COR-L47 (cell line): ENCODE results near the gene FAM161B.
"Not testable (repeated sequence)": the region's sequence is repeated elsewhere in the genome, so short reads cannot be mapped to it uniquely, and the experiment has no call there.

Experiments
- DNase-seq: peaks from one replicate; lab custom pipeline; 2025; lab: John Stamatoyannopoulos, UW

Gene FAM161B

DNA sequence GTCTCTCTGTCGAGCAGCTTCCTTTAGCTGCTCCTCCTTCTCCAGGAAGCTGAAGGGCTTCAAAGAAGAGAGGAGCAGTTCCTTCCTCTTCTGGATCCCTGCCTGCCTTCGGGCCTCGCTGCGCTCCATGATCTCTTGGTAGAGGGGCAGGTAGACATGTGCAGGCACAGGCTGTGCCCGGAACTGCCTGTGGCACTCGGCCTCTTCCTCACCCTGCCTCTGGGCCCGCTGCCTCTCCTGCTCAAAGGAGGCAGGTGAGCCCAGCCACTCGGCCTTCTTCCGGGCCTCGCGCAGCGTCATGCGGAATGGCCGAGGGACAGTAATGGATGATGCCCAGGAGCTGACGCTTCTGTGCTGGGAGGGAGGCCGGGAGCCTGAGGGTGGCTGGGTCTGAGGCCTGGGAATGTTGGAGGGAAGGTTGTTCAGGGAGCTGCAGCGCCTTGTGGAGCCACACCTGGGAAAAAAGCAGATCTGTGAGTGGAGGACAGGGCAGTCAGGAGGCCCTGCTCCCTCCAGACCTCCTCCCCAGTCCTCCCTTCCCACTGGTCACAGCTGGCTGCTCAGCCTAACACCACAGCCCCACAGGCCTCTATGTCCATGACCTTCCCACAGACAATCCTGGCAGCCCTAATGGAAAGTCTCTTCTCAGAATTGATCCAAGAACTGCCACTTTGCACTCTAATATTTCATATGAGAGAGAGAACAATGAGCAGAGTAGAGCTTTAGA, 5.3 kb downstream of the FAM161B start:
- no peak for DNase-seq

DNA sequence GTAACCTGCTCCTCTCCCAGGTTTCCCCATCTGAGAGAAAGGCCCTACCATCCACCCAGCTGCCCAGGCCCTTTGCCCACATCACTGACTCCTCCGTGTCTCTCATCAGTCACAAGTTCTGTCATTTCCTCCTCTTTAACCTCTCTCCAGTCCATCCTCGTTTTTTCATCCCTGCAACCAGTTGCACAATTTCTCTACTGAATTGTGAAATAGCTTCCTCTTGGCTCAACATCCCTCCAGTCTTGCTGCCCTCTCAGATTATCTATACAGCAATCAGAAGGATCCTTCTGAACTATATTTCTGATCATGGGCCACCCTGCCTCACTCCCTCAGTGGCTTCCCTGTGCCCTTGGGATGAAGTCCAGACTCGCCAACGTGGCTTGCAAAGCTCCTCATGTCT, 6.8 kb downstream of the FAM161B start:
- no peak for DNase-seq

DNA sequence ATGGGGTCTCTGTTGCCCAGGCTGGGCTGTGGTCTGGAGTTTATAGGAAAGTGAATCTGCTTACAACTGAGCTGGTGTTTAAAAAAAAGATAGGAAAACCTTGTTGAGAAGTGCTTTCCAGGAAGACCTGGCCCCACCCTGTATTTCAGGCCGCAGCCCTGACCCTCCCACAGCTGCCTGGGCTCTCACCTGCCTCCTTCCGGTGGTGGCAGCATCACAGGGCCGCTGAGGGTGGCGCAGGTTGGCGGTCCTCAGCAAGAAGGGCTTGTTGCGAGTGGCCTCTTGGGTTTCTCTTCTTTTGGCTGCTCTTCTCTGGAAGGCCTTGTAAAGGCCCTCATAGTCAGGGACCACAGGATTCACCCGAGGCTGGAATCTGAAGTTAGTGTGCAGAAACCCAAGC, 7.7 kb downstream of the FAM161B start:
- no peak for DNase-seq

DNA sequence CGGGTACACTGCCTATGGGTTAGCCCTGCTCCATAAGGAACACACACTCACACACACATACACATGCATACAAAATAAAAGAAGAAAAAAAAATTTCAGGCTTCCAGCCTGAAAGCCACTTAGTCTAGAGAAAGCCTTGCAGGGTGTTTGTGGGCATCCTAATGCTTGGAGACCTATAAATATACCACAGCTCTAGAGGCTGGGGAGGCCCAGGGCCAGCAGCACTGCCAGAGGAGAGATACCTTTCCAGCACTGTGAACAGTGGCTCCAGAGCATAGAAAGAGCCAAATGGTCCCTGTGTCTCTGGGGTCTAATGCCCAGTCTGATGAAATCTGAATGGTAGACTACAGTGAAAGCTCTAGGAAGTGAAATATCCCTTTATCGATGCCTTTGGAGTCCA, 12.9 kb downstream of the FAM161B start:
- no peak for DNase-seq

DNA sequence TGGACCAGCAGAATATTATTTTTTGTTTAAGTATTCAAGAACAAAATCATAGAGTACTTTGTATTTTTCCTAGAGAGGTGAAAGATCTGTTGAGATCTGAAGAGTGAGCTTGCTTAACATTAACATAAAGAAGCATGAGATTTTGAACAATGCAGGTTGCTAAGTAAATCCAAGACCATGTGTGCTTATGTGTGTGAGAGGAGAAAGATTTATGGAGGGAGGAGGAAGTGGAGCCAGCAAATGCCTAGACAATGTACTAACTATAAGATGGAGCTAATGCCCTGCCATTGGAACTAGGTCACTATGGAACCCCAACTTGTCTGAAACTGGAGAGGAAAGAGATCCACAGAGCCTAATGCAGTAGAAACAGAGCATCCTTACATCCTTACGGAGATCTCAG, 13.3 kb downstream of the FAM161B start:
- no peak for DNase-seq

DNA sequence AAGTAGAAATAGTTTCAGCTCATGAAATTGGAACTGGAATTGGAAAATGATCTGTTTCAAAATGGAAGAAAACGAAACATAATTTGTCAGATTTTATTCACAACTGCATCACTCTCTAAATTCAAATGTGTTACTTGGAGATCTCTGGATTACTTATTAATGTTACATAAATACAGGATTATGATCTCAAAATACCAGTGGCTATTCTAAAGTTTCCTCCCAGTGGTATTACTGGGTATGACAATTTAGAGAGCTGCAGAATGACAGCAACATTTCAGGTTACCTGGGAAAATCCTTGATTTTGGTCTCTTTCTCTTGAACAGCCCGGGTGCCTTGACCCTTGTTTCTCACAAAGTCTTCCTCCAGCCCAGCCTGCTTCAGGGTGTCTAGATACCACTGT, 14.2 kb downstream of the FAM161B start:
- DNase-seq, result no peak

DNA sequence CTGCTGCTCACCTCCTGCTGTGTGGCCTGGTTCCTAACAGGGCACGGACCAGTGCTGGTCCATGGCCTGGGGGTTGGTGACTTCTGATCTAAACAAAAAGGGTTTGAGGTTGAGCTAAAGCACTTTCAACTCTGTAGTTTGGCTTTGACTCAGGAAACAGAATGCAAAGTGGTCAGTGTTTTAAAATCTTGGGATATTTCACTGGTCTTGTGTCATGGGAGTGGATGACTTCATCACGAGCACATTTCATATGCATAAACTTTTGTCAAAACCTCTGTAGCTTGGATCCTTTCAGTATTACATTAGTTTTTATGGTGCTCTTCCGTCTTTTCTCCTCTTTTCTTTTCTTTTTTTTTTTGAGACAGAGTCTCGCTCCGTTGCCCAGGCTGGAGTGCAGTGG, 25.6 kb downstream of the FAM161B start:
- no peak for DNase-seq

DNA sequence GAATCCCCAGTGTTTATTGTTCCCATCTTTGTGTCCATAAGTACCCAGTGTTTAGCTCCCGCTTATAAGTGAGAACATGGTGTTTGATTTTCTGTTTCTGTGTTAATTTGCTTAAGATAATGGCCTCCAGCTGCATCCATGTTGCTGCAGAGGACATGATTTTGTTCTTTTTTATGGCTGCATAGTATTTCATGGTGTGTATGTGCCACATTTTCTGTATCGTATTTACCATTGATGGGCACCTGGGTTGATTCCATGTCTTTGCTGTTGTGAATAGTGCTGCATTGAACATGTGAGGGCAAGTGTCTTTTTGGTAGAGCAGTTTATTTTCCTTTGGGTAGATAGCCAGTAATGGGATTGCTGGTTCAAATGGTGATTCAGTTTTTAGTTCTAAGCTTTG, 30.4 kb downstream of the FAM161B start:
- DNase-seq, result not testable (repeated sequence)

DNA sequence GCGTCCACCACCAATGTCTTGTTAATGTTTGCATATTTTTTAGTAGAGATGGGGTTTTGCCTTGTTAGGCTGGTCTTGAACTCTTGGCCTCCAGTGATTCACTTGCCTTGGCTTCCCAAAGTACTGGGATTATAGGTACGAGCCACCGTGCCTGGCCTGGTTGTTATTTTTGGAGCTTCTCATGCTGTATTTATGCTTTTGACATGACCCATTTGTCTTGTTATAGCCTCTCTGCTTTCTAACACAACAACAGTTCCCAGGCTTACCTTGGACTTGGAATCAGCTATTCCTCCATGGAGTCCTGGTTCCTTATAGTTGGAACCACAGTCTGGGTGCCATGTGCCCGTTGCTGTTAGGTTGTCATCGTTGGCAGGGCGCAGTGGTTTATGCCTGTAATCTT, 33.6 kb downstream of the FAM161B start:
- DNase-seq, result no peak

DNA sequence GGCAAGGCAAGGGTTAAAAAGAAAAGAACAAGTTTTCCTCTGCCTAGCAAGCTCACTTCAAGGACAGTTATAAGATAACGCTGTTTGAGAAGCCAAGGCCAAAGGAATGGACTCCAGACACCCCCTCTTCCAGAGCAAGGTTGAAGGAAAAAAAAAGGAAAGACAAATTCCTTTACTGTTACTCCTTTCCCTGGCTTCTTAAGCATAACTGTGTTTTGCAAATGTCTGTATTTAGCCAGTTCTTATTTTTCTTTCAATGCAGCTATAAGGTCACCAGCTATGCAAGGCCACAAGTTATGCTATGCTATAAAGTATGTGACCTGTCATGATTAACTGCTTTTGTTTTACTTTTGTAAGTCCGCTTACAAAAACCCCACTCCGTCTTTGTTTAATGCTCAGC, 36.6 kb downstream of the FAM161B start:
- DNase-seq, result no peak

DNA sequence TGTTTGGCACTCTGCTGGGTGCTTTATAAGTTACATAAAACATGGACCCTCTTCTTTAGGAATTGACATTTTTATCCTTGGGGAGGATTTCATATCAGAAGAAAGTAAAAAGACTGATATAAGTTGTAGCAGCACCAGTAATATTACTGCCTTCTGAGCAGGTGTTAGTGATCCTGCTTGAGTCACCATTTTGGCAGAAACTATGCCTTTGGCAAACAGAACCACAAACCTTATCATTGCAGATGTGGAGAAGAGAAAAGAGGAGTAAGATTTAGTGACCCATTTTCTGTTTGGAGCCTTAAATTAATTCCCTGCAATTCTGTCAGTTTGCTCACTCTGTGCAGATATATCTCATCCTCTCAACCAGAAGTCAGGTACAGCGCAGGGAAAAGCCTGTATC, 40.2 kb downstream of the FAM161B start:
- no peak for DNase-seq

DNA sequence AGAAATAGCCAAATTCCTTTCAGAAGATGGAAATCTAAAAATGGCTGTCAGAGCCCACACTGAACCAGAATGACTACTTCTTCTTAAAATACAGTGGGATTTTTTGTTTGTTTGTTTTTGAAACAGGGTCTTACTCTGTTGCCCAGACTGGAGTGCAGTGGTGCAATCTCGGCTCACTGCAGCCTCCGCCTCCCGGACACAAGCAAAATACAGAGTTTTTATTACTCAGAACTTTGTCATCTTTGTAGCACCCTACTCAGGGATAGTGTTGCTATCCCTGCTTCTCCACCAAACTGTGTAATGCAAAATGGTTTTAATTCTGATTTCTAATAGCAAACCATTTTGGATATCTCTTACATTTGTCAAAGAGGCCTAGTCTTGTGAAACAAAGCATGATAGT, 46.9 kb downstream of the FAM161B start:
- no peak for DNase-seq

DNA sequence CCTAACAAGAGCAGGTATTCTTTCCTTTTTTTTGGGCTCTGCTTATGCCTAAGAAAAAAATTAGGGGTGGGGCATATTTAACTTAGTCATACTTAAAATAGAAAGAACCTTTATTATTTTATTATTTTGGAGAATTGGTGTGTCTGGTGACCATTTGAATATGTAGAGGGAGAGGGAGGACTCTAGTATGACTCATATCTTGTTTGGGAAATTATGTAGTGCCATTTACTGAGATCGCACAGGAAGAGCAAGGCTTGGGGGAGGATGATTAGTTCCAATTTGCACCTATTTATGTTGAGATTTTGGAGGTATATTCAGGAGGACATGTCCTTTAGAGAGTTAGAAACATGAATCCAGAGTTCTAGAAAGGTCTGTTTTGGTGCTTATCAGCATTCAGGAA, 53.4 kb downstream of the FAM161B start:
- no peak for DNase-seq

DNA sequence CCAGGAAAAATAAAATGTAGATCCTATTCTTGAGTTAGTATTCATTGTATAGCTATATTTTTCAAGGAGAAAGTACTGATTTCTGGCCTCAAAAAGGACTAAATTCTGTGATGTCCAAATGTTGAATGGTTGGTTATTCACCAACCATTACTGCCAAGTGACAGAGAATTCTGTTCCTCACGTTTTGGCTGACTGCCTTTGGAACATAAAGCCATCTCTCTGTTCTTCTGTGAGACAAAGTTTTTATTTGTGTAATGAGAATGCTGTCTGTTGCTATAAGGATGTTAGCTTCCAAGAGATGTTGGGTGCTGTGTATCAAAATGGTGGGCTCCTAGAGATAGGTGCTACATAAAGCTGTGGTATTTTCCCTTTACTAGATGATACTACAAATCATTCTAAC, 54.0 kb downstream of the FAM161B start:
- DNase-seq, result no peak

DNA sequence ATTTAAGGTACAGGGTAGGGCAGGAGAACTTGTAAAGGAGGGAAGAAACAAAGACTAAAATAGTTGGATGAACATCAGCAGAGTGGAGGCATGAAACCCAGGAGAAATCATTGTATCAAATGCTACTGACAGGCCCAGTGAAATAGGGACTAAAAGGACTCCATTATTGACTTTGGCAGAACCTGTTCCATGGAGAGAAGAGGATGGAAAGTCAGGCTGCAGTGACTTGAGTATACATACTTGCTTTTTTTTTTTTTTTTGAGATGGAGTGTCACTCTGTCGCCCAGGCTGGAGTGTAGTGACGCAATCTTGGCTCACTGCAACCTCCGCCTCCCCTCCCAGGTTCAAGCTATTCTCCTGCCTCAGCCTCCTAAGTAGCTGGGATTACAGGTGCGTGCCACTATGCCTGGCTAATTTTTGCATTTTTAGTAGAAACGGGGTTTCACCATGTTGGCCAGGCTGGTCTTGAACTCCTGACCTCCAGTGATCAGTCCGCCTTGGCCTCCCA, 55.7 kb downstream of the FAM161B start:
- DNase-seq, result not testable (repeated sequence)

DNA sequence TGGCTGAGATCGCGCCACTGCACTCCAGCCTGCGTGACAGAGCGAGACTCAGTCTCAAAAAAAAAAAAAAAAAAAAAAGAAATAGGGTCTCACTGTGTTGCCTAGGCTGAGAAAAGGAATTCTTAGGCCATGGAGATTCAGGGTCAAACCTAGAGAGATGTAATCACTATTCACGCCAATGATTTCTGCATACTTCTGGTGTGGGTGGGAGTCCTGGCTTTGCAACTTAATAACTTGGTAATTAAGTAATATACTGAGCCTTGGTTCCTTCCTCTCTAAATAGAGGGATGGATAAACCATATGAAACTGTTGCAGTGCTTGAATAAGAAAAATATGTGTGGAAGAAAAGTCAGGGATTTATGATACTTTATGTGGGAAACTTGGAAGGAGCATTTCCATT, 60.5 kb downstream of the FAM161B start:
- DNase-seq, result no peak

DNA sequence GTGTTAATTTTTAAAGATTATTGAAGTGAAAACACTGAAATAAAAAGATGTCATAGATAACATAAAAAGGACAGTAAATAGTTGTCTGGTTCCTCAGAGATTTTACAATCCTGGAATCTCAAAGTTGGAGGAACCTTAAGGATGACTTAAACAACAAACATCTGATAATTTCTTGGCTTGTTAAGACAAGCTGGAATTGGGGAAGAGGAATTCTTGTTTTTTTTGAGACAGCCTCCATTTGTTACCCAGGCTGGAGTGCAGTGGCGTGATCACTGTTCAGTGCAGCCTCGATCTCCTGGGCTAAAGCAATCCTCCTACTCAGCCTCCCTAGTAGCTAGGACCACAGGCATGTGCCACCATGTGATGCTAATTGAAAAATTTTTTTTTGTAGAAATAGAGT, 60.9 kb downstream of the FAM161B start:
- no peak for DNase-seq

DNA sequence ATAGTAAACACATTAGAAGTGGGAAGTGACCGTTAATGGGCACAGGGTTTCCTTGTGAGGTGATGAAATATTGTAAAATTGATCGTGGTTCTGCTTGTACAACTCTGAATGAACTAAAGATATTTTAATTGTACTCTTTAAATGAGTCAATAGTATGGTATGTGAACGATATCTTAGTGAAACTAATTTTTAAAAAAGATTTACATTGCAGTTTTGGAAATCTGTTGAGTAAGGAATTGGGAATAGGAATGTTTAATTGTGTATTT, 61.5 kb downstream of the FAM161B start:
- DNase-seq, result no peak

DNA sequence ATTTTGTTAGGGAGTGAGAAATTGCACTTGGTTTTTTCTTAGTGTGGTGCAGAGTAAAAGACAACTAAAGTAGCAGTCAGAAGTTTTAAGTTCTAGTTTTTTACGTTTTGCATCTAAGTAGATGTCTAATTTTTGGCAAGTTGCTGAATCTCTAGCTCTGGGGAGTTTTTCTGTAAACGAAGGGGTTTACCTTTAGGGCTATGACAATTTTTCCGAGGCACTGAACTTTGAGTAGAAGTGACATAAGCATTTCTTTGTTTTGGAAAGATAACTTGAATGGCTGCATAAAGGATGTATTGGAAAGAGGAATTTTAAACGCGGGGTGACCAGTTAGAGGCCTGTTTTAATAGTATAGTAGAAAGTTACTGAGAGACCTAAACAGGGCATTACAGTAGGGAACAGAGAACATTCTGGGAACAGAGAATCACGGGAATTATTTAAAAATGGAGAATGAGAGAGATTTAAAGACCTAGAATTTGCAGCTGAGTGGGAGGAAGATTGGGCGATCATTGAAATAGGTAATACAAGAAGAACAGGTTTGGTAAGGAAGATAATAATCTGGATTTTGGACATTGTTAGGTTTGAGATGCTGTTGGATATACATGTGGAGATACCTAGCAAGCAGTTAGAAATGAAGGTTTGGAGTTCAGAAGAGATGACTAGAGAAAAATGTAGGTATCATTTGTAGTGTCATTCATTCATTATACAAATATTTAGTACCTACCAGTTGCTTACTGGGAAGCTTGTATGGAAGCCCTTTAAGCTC, 62.0 kb downstream of the FAM161B start:
- no peak for DNase-seq

DNA sequence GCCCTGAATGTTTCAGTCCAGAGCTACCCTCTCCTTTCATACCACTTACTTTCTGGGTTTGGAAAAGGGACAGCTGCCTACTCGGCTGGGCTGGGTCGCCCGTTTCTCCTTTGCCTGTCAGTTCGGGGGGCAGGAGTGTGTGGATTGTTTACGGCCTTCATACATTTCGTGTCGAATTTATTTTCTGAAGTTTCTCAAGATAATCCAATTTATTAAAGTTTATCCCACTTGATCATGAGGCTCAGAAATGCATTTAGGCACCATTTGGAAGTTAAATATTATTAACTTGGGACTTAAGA, 62.6 kb downstream of the FAM161B start:
- no peak for DNase-seq

DNA sequence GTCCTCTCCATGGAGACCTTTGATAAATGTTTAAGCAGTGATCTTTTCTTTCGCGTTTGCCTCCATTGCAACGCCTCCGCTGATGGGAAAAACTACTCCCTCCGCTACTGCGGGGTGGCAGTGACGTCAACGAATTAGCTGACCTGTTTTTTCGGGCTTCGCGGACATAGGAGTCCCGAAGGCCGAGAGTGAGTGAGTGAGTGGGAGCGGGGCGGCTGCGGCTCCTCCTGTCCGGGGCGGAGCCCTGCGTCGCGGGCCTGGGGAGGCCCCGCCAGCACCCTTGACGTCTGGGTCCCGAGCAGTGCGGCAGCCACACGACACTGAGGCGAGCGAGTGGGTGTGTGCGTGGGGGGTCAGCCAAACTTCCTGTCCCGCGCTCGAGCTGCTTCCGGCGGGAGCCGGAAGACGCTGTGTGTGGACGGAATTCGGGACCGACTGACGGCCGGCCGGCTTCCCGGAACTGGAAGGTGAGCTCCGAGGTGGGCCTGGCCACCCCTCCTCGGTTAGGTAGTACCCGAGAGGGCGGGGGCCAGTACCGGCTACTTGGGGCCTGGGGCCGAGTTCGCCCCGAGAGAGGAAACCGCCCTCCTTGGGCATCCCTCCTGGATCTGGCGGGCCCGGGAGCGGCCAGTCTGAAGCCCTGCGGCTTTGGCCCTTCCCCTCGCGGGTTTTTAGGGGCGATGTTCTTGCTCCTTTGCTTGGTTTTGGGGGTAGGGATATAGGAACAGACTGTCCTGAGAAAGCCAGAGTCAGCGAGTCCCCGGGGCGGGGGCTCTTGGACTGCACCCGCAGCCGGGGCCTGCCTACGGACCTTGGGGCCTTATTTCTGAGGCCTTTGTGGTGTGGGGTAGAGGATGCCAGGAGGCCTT, 63.2 kb downstream of the FAM161B start, which contains the start of gene ZNF410:
Gene ZNF410 (plus strand): TSS at position 411 of the 869 bp plus-strand sequence. CDS start 5,317 bp downstream, outside the sequence.
- DNase-seq, result peak; percentile 90

DNA sequence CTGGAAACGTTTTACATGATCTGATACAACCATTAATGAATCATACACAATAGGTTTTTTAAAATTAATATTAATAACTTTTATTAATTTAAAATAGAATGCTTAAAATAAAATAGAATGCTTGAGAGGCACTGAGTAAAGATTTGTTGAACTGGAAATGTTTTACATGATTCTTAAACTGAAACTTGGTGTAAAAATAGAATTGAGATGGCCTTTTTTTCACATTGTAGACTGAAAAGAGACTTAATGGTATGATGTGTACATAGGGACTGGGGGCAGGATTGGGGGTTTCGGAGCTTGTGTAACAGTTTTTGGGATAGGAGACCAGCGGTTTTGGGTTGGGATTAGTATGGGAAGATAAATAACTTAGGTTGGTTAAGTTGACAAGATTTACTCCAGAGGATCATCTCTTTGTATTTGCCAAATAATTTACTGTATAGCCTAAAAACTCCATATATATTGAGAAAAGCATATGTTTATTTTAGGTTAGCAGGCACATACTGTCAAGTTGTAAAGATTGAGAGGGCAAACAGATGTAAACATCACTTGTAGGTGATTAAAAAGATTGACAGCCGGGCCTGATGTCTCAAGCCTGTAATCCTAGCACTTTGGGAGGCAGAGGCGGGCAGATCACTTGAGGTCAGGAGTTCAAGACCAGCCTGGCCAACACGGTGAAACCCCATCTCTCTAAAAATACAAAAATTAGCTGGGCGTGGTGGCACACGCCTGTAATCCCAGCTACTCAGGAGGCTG, 65.3 kb downstream of the FAM161B start:
- DNase-seq, result no peak
